ENCODE results near the gene RPUSD4. TPM values are rescaled to one million over a fixed set of nuclear protein-coding genes. Genes with fewer than 3 reads are reported as not detected.

RPUSD4 gene
- polyA plus RNA-seq, 1 donor from 2014 or later, result 43.4 TPM

- H3K4me2 ChIP-seq (ENCODE audit: low read length), result no peak overlapping the region
- no peaks in the 10 kb centered on the region for H4K20me1 ChIP-seq (ENCODE audit: insufficient read depth)
- TF ChIP-seq CTCF (IDR thresholded peaks at IDR 0.05; ENCODE audit: poor library complexity, severe bottlenecking) (no peak), REST (IDR thresholded peaks at IDR 0.05; ENCODE audit: borderline replicate concordance) (no peak), POLR2AphosphoS5 (IDR thresholded peaks at IDR 0.05) (no peak), RAD21 (conservative IDR thresholded peaks at IDR 0.05) (no peak), MXI1 (conservative IDR thresholded peaks at IDR 0.05; ENCODE audit: poor library complexity, severe bottlenecking) (no peak), TAF1 (IDR thresholded peaks at IDR 0.05; ENCODE audit: low read depth) (no peak), SMC3 (conservative IDR thresholded peaks at IDR 0.05; ENCODE audit: poor library complexity) (no peak), EP300 (conservative IDR thresholded peaks at IDR 0.05; ENCODE audit: poor library complexity, severe bottlenecking) (no peak), EZH2 (IDR thresholded peaks at IDR 0.05; ENCODE audit: borderline replicate concordance, insufficient read depth, low read length, poor library complexity, severe bottlenecking) (no peak)
- H3K79me2 ChIP-seq (replicated peaks; ENCODE audit: insufficient read depth, low read length), result no peaks in the 10 kb centered on the region
- H3K9me2 ChIP-seq (ENCODE audit: insufficient read depth, low read length), result no peaks in the 10 kb centered on the region
- H3F3A ChIP-seq (ENCODE audit: insufficient read depth, low read length, poor library complexity, severe bottlenecking), result no peaks in the 10 kb centered on the region
- H3K36me3 ChIP-seq (ENCODE audit: insufficient read depth, low read length), result no peaks in the 10 kb centered on the region
- H3K4me3 ChIP-seq (ENCODE audit: low read length), result no peak overlapping the region
- H2AFZ ChIP-seq (ENCODE audit: low read depth, low read length), result no peak overlapping the region
- H3K9ac ChIP-seq (ENCODE audit: low read length), result no peak overlapping the region
- H3K27ac ChIP-seq (ENCODE audit: low read length), result no peak overlapping the region
- H3K9me3 ChIP-seq (ENCODE audit: low read length), result no peaks in the 10 kb centered on the region
- no peaks in the 10 kb centered on the region for H3K27me3 ChIP-seq (ENCODE audit: insufficient read depth, low read depth, low read length)
Observed at GRCh38 chr11:126232683-126233082, 21.2 kb upstream of the RPUSD4 start.

GRCh38 chr11:126231725-126232459 lies 20.4 kb upstream of the RPUSD4 start:
- Histone ChIP-seq H3K4me2 (ENCODE audit: low read length) (no peak overlapping the region), H3K27me3 (ENCODE audit: insufficient read depth, low read depth, low read length) (no peaks in the 10 kb centered on the region), H3K9me2 (ENCODE audit: insufficient read depth, low read length) (no peaks in the 10 kb centered on the region), H2AFZ (ENCODE audit: low read depth, low read length) (no peak overlapping the region), H4K20me1 (ENCODE audit: insufficient read depth) (no peaks in the 10 kb centered on the region), H3K9ac (ENCODE audit: low read length) (no peak overlapping the region), H3K36me3 (ENCODE audit: insufficient read depth, low read length) (no peaks in the 10 kb centered on the region), H3K4me3 (ENCODE audit: low read length) (no peak overlapping the region), H3K79me2 (replicated peaks; ENCODE audit: insufficient read depth, low read length) (no peaks in the 10 kb centered on the region), H3K27ac (ENCODE audit: low read length) (no peak overlapping the region), H3K9me3 (ENCODE audit: low read length) (no peaks in the 10 kb centered on the region), H3F3A (ENCODE audit: insufficient read depth, low read length, poor library complexity, severe bottlenecking) (no peaks in the 10 kb centered on the region)
- TF ChIP-seq TAF1 (IDR thresholded peaks at IDR 0.05; ENCODE audit: low read depth), result no peak
- TF ChIP-seq MXI1 (conservative IDR thresholded peaks at IDR 0.05; ENCODE audit: poor library complexity, severe bottlenecking), result no peak
- TF ChIP-seq EP300 (conservative IDR thresholded peaks at IDR 0.05; ENCODE audit: poor library complexity, severe bottlenecking), result no peak
- TF ChIP-seq POLR2AphosphoS5 (IDR thresholded peaks at IDR 0.05), result no peak
- no peak for TF ChIP-seq EZH2 (IDR thresholded peaks at IDR 0.05; ENCODE audit: borderline replicate concordance, insufficient read depth, low read length, poor library complexity, severe bottlenecking)
- no peak for TF ChIP-seq SMC3 (conservative IDR thresholded peaks at IDR 0.05; ENCODE audit: poor library complexity)
- TF ChIP-seq RAD21 (conservative IDR thresholded peaks at IDR 0.05), result no peak
- TF ChIP-seq CTCF (IDR thresholded peaks at IDR 0.05; ENCODE audit: poor library complexity, severe bottlenecking), result no peak
